Activated CD4-positive, alpha-beta T cell treated with anti-CD3 and anti-CD28 coated beads, Interleukin-2, amount 10 ng/mL, durations not matched to agents 7 days and 5 days (primary cell): ENCODE measurements around the gene DAGLB. TPM values are rescaled to one million over a fixed set of nuclear protein-coding genes. Genes with fewer than 3 reads are reported as not detected.

Source experiments
- CTCF ChIA-PET: fragments of 350-600 bp; sonication (Branson Sonifier 250); formaldehyde crosslinking; loops from one replicate; lab custom pipeline; 2021; ENCODE audit warnings: antibody characterized with exemption; lab: Charles Lee
- POLR2A ChIA-PET: fragments of 350-600 bp; sonication (Branson Sonifier 250); formaldehyde crosslinking; loops from one replicate; lab custom pipeline; 2021; ENCODE audit warnings: antibody characterized with exemption; lab: Charles Lee
- DNase-seq: peaks from one replicate; pipeline ENCODE4 v3.0.0-alpha.2; 2020
- H3K27ac Mint-ChIP-seq: one replicate; pipeline ENCODE4 v1.8.0; 2021; ENCODE audit warnings: mild to moderate bottlenecking, moderate library complexity, mixed read lengths
- H3K27me3 Mint-ChIP-seq: one replicate; pipeline ENCODE4 v1.8.0; 2021; ENCODE audit warnings: mixed read lengths
- H3K36me3 Mint-ChIP-seq: one replicate; pipeline ENCODE4 v1.8.0; 2021; ENCODE audit warnings: low read depth, mixed read lengths
- H3K4me1 Mint-ChIP-seq: one replicate; pipeline ENCODE4 v1.8.0; 2021; ENCODE audit warnings: mixed read lengths
- H3K4me3 Mint-ChIP-seq: one replicate; pipeline ENCODE4 v1.8.0; 2021; ENCODE audit warnings: mild to moderate bottlenecking, moderate library complexity, mixed read lengths
- H3K9me3 Mint-ChIP-seq: one replicate; pipeline ENCODE4 v1.8.0; 2021; ENCODE audit warnings: mixed read lengths
- total RNA-seq, 2 experiments: library from RNA; stranded (reverse); gene quantifications; one replicate each; pipeline ENCODE4 v1.2.3, GENCODE V29; 2021

Gene DAGLB
- total RNA-seq, 2 experiments from 2014 or later = 18.3 to 22.4 TPM

DNA sequence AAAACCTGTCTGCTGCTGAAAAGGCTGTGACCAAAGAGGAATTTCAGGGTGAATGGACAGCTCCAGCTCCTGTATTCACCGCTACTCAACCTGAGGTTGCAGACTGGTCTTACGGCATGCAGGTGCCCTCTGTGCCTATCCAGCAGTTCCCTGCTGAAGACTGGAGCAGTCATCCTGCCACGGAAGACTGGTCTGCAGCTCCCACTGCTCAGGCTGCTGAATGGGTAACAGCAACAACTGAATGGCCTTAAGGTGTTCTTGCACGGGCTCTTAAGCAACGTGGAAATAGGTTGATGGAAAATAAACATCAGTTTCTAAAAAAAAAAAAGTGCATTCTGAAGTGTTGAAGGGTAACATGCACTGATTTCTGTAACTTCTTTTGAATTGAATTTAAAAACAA, 82.3 kb downstream of the DAGLB start:
- H3K4me1 Mint-ChIP-seq = peaks cover 12% of the 10 kb centered on the region
- H3K27ac Mint-ChIP-seq = no peak overlapping the region
- ChIA-PET CTCF (no interaction called here), POLR2A (interaction anchor here (0.5 kb wide), 1 partner anchor 23 kb away, joined by 11 read pairs; no protein-coding TSS in a partner anchor)
- DNase-seq = no peak
- H3K36me3 Mint-ChIP-seq = no peaks in the 10 kb centered on the region
- H3K4me3 Mint-ChIP-seq = no peak overlapping the region
- H3K9me3 Mint-ChIP-seq = no peaks in the 10 kb centered on the region
- H3K27me3 Mint-ChIP-seq = no peaks in the 10 kb centered on the region

DNA sequence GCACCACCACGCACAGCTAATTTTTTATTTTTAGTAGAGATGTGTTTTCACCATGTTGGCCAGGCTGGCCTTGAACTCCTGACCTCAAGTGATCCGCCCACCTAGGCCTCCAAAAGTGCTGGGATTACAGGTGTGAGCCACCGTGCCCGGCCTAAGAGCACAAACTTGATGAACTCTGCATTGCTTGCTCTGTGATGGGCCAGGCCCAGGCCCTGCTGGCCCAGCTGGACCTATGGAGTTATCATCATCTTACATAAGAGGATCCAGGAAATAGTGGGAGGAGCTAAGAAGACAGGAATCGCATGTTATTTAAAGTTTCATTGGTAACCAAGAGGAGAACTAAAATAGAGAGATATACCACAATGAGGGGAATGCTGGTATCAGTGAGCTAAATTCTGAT, 86.9 kb downstream of the DAGLB start:
- H3K9me3 Mint-ChIP-seq = no peaks in the 10 kb centered on the region
- peaks cover 3% of the 10 kb centered on the region for H3K4me1 Mint-ChIP-seq
- no peaks in the 10 kb centered on the region for H3K27me3 Mint-ChIP-seq
- H3K4me3 Mint-ChIP-seq = no peak overlapping the region
- no peak for DNase-seq
- H3K36me3 Mint-ChIP-seq = no peaks in the 10 kb centered on the region
- ChIA-PET CTCF (interaction anchor here (0.5 to 1.2 kb wide), 2 partner anchors 323 to 341 kb away, joined by 3 to 4 read pairs; no protein-coding TSS in a partner anchor), POLR2A (no interaction called here)
- H3K27ac Mint-ChIP-seq = no peak overlapping the region

DNA sequence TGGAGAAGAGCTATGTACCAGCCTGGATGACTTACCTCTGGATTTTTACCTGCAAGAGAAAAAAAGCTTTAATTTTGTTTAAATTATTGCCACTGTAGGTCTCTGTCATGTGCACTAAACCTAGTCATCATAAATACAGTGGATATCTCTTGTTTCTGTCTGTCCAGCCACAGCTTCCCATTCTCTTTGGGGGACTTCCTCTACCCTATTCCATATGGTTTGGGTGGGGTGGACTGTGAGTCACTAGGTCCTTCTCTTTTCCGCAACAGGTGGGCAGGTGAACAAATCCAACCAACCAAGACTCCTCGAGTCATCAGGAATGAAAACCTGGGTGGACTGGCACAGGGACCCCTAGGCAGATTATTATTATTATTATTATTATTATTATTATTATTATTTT, 88.0 kb downstream of the DAGLB start:
- Mint-ChIP-seq H3K4me1 (peaks cover 3% of the 10 kb centered on the region), H3K4me3 (no peak overlapping the region), H3K36me3 (no peaks in the 10 kb centered on the region), H3K9me3 (no peaks in the 10 kb centered on the region), H3K27ac (no peak overlapping the region), H3K27me3 (no peaks in the 10 kb centered on the region)
- ChIA-PET POLR2A (no interaction called here), CTCF (interaction anchor here (0.7 to 1.0 kb wide), 2 partner anchors 78 to 212 kb away, joined by 3 read pairs; no protein-coding TSS in a partner anchor)
- DNase-seq = no peak

Other genes with a start within 250 kb of the DAGLB start
- 1 to 10 TPM in 1 of 2 experiments, under 1 TPM in 1; 0.74 to 1.4 TPM for gene CYTH3, start 175.3 kb downstream of the DAGLB start, total RNA-seq
- gene FAM220A, start 99.0 kb downstream of the DAGLB start, total RNA-seq = 10 to 100 TPM; 11.2 to 17.2 TPM
- 100 to 1,000 TPM; 170 to 187 TPM for gene RAC1, start 73.4 kb downstream of the DAGLB start, total RNA-seq
- gene KDELR2, start 36.2 kb upstream of the DAGLB start, total RNA-seq = 10 to 100 TPM; 61.1 to 63.5 TPM
- gene GRID2IP, start 103.5 kb upstream of the DAGLB start, total RNA-seq = under 1 TPM in 1 of 2 experiments, not detected in 1; 0.07 TPM
- 10 to 100 TPM; 29.9 to 35.3 TPM for gene ZDHHC4, start 129.5 kb upstream of the DAGLB start, total RNA-seq
- gene INTS15, start 142.1 kb upstream of the DAGLB start, total RNA-seq = 10 to 100 TPM; 40.4 to 48.3 TPM
- under 1 TPM; 0.30 to 0.33 TPM for gene ZNF853, start 167.7 kb upstream of the DAGLB start, total RNA-seq
- gene ZNF316, start 189.4 kb upstream of the DAGLB start, total RNA-seq = 10 to 100 TPM; 20.2 to 31.5 TPM